Esophagus squamous epithelium (tissue), 5 donors: Measurements from ENCODE around the gene DTNB. TPM values are rescaled to one million over a fixed set of nuclear protein-coding genes. Genes with fewer than 3 reads are reported as not detected.

Experiments used
- DNase-seq: peaks from one replicate; lab custom pipeline; 2025; lab: John Stamatoyannopoulos, UW
- H3K27ac ChIP-seq, 4 donors: fragments of 200-600 bp; sonication (generic); one replicate each; pipeline ENCODE4 v1.5.1; 2016 to 2019; ENCODE audit warnings: mild to moderate bottlenecking in 1 of 4
- H3K27me3 ChIP-seq, 4 donors: fragments of 200-600 bp; sonication (generic); 1 replicate in 3 of 4; 2 replicates in 1 of 4; pipeline versions ENCODE4 v1.5.1 to v1.6.0; 2017 to 2021; ENCODE audit warnings: antibody characterized with exemption in 1 of 4
- H3K36me3 ChIP-seq, 3 donors: fragments of 200-600 bp; sonication (generic); one replicate each; pipeline ENCODE4 v1.5.1; 2016 to 2019
- H3K4me1 ChIP-seq, 3 donors: fragments of 200-600 bp; sonication (generic); one replicate each; pipeline ENCODE4 v1.5.1; 2017 to 2019
- H3K4me3 ChIP-seq, 4 donors: fragments of 200-600 bp; sonication (generic); 1 replicate in 3 of 4; 2 replicates in 1 of 4; pipeline ENCODE4 v1.5.1; 2016 to 2019; ENCODE audit warnings: mild to moderate bottlenecking in 2 of 4, moderate library complexity in 1 of 4
- H3K9me3 ChIP-seq, 3 donors: fragments of 200-600 bp; sonication (generic); one replicate each; pipeline ENCODE4 v1.5.1; 2016 to 2019
- CTCF ChIP-seq, 6 experiments: fragments of 450-650 bp in 4 of 6; fragments of 200-600 bp in 2 of 6; sonication (generic) in 2 of 6; IDR thresholded peaks; one replicate each; pipeline ENCODE4 v1.5.1; 2016 to 2019; ENCODE audit warnings: antibody characterized with exemption in 6 of 6, mild to moderate bottlenecking in 4 of 6, moderate library complexity in 4 of 6
- POLR2A ChIP-seq, 4 donors: fragments of 450-650 bp; IDR thresholded peaks; one replicate each; pipeline ENCODE4 v1.6.1; 2017; ENCODE audit warnings: antibody characterized with exemption in 4 of 4, mild to moderate bottlenecking in 4 of 4, moderate library complexity in 3 of 4
- WGBS, 2 donors: methylation state at CpG; one replicate each; pipeline ENCODE4 v1.1.5; 2018; 5-methylcytosine and 5-hydroxymethylcytosine counted together
- intact Hi-C: fragments of 100-400 bp; cut with DNase I; formaldehyde crosslinking; loops from one replicate; pipeline ENCODE4 v1.15.0; 2022
- total RNA-seq, 4 donors: library from RNA; depleted of rRNA; stranded (reverse); fragments of >200 nt; gene quantifications; one replicate each; pipeline ENCODE4 v1.1.0, GENCODE V29; 2016
- donor health status: DM: yes; HTN: yes; CAD: no.

Gene DTNB
- total RNA-seq, 4 donors from 2014 or later = 7.8 to 17.2 (median 9.6) TPM

DNA sequence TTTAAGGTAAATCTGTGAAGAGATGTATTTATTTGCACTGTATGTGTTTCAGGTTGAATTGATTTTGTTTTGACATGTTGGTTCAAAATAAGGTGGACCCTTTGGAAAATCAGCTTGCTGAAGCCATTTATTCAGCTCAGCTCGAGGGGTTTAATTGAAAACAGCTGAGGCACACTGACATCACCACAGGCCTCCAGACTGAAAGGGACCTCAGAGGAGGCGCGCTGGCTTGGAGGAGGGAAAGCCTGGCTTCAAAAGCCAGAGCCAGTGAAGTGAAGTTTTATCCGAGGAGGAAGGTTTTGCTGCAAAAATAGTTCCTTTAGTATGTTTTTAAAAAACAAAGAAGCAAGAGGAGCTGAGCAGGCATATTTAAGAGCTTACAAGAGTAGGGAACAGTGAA lies 304.7 kb downstream of the DTNB start:
- Histone ChIP-seq H3K36me3 (no peaks in the 10 kb centered on the region), H3K4me1 (peaks cover 0 to 34% (median 8%) of the 10 kb centered on the region in 3 donors), H3K27ac (no peak overlapping the region), H3K9me3 (no peaks in the 10 kb centered on the region), H3K27me3 (no peaks in the 10 kb centered on the region), H3K4me3 (no peak overlapping the region)
- WGBS, 2 donors = 65 to 71% methylated on average over 2 to 4 of the region's 4 CpGs
- no peak for DNase-seq
- TF ChIP-seq CTCF (IDR thresholded peaks at IDR 0.05) (no peak), POLR2A (IDR thresholded peaks at IDR 0.05) (no peak)
- intact Hi-C loops = no loop called here

DNA sequence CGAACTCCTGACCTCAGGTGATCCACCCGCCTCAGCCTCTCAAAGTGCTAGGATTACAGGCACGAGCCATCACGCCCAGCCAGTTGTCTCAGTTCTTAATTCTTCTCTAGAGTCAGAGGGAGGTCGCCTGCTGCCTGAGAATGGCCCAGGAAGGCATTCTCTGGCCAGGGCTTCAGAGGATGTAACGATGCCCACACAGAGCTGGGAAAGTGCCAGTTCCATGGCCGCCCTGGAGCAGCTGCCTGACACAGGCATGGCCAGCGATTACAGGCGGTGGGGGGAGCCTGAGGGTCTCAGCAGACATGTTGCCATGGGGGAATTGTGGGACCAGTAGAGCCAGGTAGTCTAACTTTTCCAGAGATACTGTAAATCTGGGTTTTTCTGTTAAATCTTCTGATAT lies 306.1 kb downstream of the DTNB start:
- no peak for DNase-seq

GRCh38 chr2:25366629-25367028 lies 306.7 kb downstream of the DTNB start:
- no peaks in the 10 kb centered on the region for H3K36me3 ChIP-seq
- no peaks in the 10 kb centered on the region for H3K27me3 ChIP-seq
- no peak for DNase-seq
- no peaks in the 10 kb centered on the region for H3K9me3 ChIP-seq
- no peak for TF ChIP-seq POLR2A (IDR thresholded peaks at IDR 0.05)
- TF ChIP-seq CTCF (IDR thresholded peaks at IDR 0.05) = no peak
- no peak overlapping the region for H3K27ac ChIP-seq
- H3K4me3 ChIP-seq = no peak overlapping the region
- intact Hi-C loops = no loop called here
- H3K4me1 ChIP-seq = peaks cover 2 to 39% (median 13%) of the 10 kb centered on the region in 3 donors
- WGBS, 2 donors = 94 to 100% methylated on average over 1 to 4 of the region's 4 CpGs

More for the DNA sequence above, 306.1 kb downstream of the DTNB start:
- Histone ChIP-seq H3K4me3 (no peak overlapping the region), H3K27ac (no peak overlapping the region), H3K27me3 (no peaks in the 10 kb centered on the region), H3K4me1 (peaks cover 0 to 33% (median 11%) of the 10 kb centered on the region in 3 donors), H3K36me3 (no peaks in the 10 kb centered on the region), H3K9me3 (no peaks in the 10 kb centered on the region)
- 70% methylated on average over 5 to 9 of the region's 9 CpGs for WGBS, 2 donors
- TF ChIP-seq POLR2A (IDR thresholded peaks at IDR 0.05) = no peak
- intact Hi-C loops = no loop called here

GRCh38 chr2:25365241-25365640 lies 308.1 kb downstream of the DTNB start:
- H3K27ac ChIP-seq = peak overlapping the region; percentile 13 to 38 (median 30)
- H3K4me1 ChIP-seq = peaks cover 5 to 43% (median 17%) of the 10 kb centered on the region in 3 donors
- no peaks in the 10 kb centered on the region for H3K36me3 ChIP-seq
- WGBS, 2 donors = 25 to 35% methylated on average over 5 of the region's 5 CpGs
- H3K27me3 ChIP-seq = no peaks in the 10 kb centered on the region
- no peak for DNase-seq
- intact Hi-C loops = no loop called here
- no peak overlapping the region for H3K4me3 ChIP-seq
- no peaks in the 10 kb centered on the region for H3K9me3 ChIP-seq
- TF ChIP-seq POLR2A (IDR thresholded peaks at IDR 0.05) (no peak), CTCF (IDR thresholded peaks at IDR 0.05) (no peak)

- TF ChIP-seq POLR2A (IDR thresholded peaks at IDR 0.05) (no peak), CTCF (IDR thresholded peaks at IDR 0.05) (no peak)
- DNase-seq = no peak
- intact Hi-C loops = no loop called here
- Histone ChIP-seq H3K9me3 (no peaks in the 10 kb centered on the region), H3K4me3 (no peak overlapping the region), H3K36me3 (no peaks in the 10 kb centered on the region), H3K27me3 (no peaks in the 10 kb centered on the region), H3K27ac (no peak overlapping the region), H3K4me1 (peaks cover 5 to 43% (median 17%) of the 10 kb centered on the region in 3 donors)
- WGBS, 2 donors = 60 to 86% methylated on average over 3 to 5 of the region's 7 CpGs
These were observed 309.6 kb downstream of the DTNB start for GRCh38 chr2:25363733-25364132.
